H1 (cell line): ENCODE measurements around the gene RNF113B.

ENCODE experiments used
- CBX5 ChIP-seq: fragments of 300-800, 300-1000 bp; sonication (generic); IDR thresholded peaks from 2 replicates; pipeline ENCODE4 v1.7.1; 2016; ENCODE audit warnings: antibody characterized with exemption, low read length, low read depth
- EZH2 ChIP-seq: fragments of 200-600 bp; sonication (generic); IDR thresholded peaks from 2 replicates; pipeline ENCODE4 v1.7.1; 2012; ENCODE audit warnings: low read depth, mild to moderate bottlenecking, moderate library complexity, low read length, inconsistent platforms; ENCODE audit not compliant: severe bottlenecking
- HDAC6 ChIP-seq: IDR thresholded peaks from one replicate; pipeline ENCODE4 v1.7.1; 2012; ENCODE audit warnings: low read depth, mild to moderate bottlenecking, inconsistent platforms, low read length, moderate library complexity
- NRF1 ChIP-seq: IDR thresholded peaks from 2 replicates; pipeline ENCODE4 v1.6.1; 2011; ENCODE audit warnings: mild to moderate bottlenecking, low read depth, low read length, improper control_type of control experiment
- POLR2A ChIP-seq, 2 experiments: IDR thresholded peaks; 1 replicate in 1 of 2; 2 replicates in 1 of 2; pipeline ENCODE4 v1.6.1; 2011; ENCODE audit warnings: low read depth in 2 of 2, low read length in 2 of 2, mild to moderate bottlenecking in 2 of 2; ENCODE audit errors: control extremely low read depth in 1 of 2
- RXRA ChIP-seq: IDR thresholded peaks from 2 replicates; pipeline ENCODE4 v1.6.1; 2011; ENCODE audit warnings: low read depth, mild to moderate bottlenecking, low read length, moderate library complexity; ENCODE audit not compliant: insufficient read depth
- TF ChIP-seq, protein P1 (sequence below), 3 experiments: IDR thresholded peaks; 1 replicate in 2 of 3; 2 replicates in 1 of 3; pipeline versions ENCODE4 v1.5.1 to v1.6.1; 2011; ENCODE audit warnings: low read length in 3 of 3, mild to moderate bottlenecking in 3 of 3, inconsistent platforms in 2 of 3, low read depth in 1 of 3, moderate library complexity in 1 of 3; ENCODE audit not compliant: insufficient read depth in 1 of 3; ENCODE audit errors: control extremely low read depth in 1 of 3

DNA sequence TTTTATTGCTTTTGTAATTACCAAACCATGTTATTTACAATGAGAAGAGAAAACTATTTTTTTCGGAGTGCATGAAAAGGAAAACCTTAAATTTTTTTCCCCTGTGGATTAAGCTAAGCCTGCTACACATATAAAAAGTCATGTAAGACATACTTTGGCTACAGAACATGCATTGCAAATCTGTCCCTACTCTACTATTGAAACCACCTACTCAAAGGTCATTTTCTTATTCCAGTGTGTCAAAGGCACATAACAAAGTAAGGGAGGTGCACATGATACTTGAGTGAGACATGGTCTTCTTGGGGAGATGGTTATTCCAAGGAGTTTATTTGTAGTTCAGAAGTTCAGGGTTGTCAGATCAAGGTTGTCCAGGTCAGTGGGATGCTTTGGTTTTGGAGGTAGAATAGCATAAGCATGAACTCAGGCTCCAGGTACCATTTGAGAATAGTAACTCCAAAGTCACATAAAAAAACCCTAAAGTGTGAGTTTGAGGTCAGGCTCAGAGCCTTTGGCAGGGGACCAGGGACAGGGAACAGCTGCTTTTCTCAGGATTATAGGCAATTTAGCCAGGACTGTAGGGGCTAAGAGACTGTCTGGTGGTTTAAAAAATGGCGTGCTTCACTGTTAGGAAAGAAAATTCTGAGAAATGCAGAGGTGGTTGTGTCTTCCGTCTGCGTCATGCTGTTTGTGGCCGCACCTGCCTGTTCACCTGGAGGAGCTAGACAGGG, 18.7 kb downstream of the RNF113B start:
- TF ChIP-seq, protein P1, sequence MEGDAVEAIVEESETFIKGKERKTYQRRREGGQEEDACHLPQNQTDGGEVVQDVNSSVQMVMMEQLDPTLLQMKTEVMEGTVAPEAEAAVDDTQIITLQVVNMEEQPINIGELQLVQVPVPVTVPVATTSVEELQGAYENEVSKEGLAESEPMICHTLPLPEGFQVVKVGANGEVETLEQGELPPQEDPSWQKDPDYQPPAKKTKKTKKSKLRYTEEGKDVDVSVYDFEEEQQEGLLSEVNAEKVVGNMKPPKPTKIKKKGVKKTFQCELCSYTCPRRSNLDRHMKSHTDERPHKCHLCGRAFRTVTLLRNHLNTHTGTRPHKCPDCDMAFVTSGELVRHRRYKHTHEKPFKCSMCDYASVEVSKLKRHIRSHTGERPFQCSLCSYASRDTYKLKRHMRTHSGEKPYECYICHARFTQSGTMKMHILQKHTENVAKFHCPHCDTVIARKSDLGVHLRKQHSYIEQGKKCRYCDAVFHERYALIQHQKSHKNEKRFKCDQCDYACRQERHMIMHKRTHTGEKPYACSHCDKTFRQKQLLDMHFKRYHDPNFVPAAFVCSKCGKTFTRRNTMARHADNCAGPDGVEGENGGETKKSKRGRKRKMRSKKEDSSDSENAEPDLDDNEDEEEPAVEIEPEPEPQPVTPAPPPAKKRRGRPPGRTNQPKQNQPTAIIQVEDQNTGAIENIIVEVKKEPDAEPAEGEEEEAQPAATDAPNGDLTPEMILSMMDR (IDR thresholded peaks at IDR 0.05; ENCODE audit: control extremely low read depth in 1 of 3, insufficient read depth in 1 of 3, low read depth in 1 of 3, low read length in 3 of 3) = no peak
- no peak for TF ChIP-seq EZH2
- no peak for TF ChIP-seq CBX5
- TF ChIP-seq POLR2A (IDR thresholded peaks at IDR 0.05; ENCODE audit: control extremely low read depth in 1 of 2, low read depth in 2 of 2, low read length in 2 of 2) = no peak
- no peak for TF ChIP-seq NRF1
- no peak for TF ChIP-seq RXRA
- no peak for TF ChIP-seq HDAC6
